H9 (cell line): ENCODE data around the gene AMBN. TPM values are rescaled to one million over a fixed set of nuclear protein-coding genes. Genes with fewer than 3 reads are reported as not detected.

Experiments
- DNase-seq: peaks from one replicate; pipeline ENCODE4 v3.0.0-alpha.2; 2017
- H2AFZ ChIP-seq: one replicate; pipeline ENCODE4 v1.6.1; 2013; ENCODE audit warnings: mild to moderate bottlenecking, low read length, control low read depth, moderate library complexity
- H2AK5ac ChIP-seq: 2 replicates; pipeline ENCODE4 v1.6.1; 2013; ENCODE audit warnings: low read length, control low read depth, mixed read lengths; ENCODE audit not compliant: insufficient read length
- H2BK120ac ChIP-seq: one replicate; pipeline ENCODE4 v1.6.1; 2013; ENCODE audit warnings: low read depth, mild to moderate bottlenecking, low read length, control low read depth, inconsistent platforms; ENCODE audit not compliant: poor library complexity, severe bottlenecking
- H2BK12ac ChIP-seq: 2 replicates; pipeline ENCODE4 v1.6.1; 2013; ENCODE audit warnings: low read length, control low read depth, mixed read lengths, low read depth; ENCODE audit not compliant: insufficient read length
- H2BK15ac ChIP-seq: 2 replicates; pipeline ENCODE4 v1.6.1; 2013; ENCODE audit warnings: low read depth, low read length, control low read depth
- H2BK20ac ChIP-seq: one replicate; pipeline ENCODE4 v1.6.1; 2013; ENCODE audit warnings: low read depth, mild to moderate bottlenecking, low read length, control low read depth, inconsistent platforms; ENCODE audit not compliant: poor library complexity, severe bottlenecking
- H2BK5ac ChIP-seq: 2 replicates; pipeline ENCODE4 v1.6.1; 2013; ENCODE audit warnings: low read length, control low read depth, mixed read lengths; ENCODE audit not compliant: insufficient read length
- H3K14ac ChIP-seq: 2 replicates; pipeline ENCODE4 v1.6.1; 2013; ENCODE audit warnings: low read length, control low read depth; ENCODE audit not compliant: insufficient read depth
- H3K18ac ChIP-seq: 2 replicates; pipeline ENCODE4 v1.6.1; 2013; ENCODE audit warnings: low read depth, mild to moderate bottlenecking, mixed read lengths, low read length, control low read depth; ENCODE audit not compliant: insufficient read length
- H3K23ac ChIP-seq: 2 replicates; pipeline ENCODE4 v1.6.1; 2013; ENCODE audit warnings: low read length, control low read depth, mixed read lengths, low read depth; ENCODE audit not compliant: insufficient read length
- H3K23me2 ChIP-seq: 2 replicates; pipeline ENCODE4 v1.6.1; 2013; ENCODE audit warnings: low read depth, mild to moderate bottlenecking, mixed read lengths, low read length, control low read depth; ENCODE audit not compliant: insufficient read length, poor library complexity, severe bottlenecking
- H3K27ac ChIP-seq: 2 replicates; pipeline ENCODE4 v1.5.1; 2013; ENCODE audit warnings: low read length, control low read depth, mixed read lengths, low read depth; ENCODE audit not compliant: insufficient read length
- H3K27me3 ChIP-seq: 2 replicates; pipeline ENCODE4 v1.6.1; 2013; ENCODE audit warnings: low read length, control low read depth, inconsistent platforms; ENCODE audit not compliant: insufficient read depth
- H3K4ac ChIP-seq: 2 replicates; pipeline ENCODE4 v1.6.1; 2013; ENCODE audit warnings: low read depth, mild to moderate bottlenecking, control low read depth, inconsistent platforms, low read length, moderate library complexity
- H3K4me1 ChIP-seq: 2 replicates; pipeline ENCODE4 v1.6.1; 2013; ENCODE audit warnings: low read length, control low read depth, inconsistent platforms; ENCODE audit not compliant: insufficient read depth
- H3K4me2 ChIP-seq: 2 replicates; pipeline ENCODE4 v1.6.1; 2013; ENCODE audit warnings: low read length, control low read depth, mixed read lengths; ENCODE audit not compliant: insufficient read length, insufficient read depth
- H3K56ac ChIP-seq: 2 replicates; pipeline ENCODE4 v1.6.1; 2013; ENCODE audit warnings: low read depth, mild to moderate bottlenecking, mixed read lengths, low read length, control low read depth; ENCODE audit not compliant: insufficient read length
- H3K79me1 ChIP-seq: 2 replicates; pipeline ENCODE4 v1.6.1; 2013; ENCODE audit warnings: low read depth, mild to moderate bottlenecking, moderate library complexity, low read length, control low read depth, inconsistent platforms; ENCODE audit not compliant: insufficient read depth, poor library complexity, severe bottlenecking
- H3K79me2 ChIP-seq: 2 replicates; pipeline ENCODE4 v1.6.1; 2013; ENCODE audit warnings: low read length, control low read depth, inconsistent platforms; ENCODE audit not compliant: insufficient read depth
- H3K9ac ChIP-seq: 2 replicates; pipeline ENCODE4 v1.6.1; 2013; ENCODE audit warnings: low read length, control low read depth, mixed read lengths; ENCODE audit not compliant: insufficient read length; ENCODE audit errors: extremely low read depth
- H3K9me3 ChIP-seq: one replicate; pipeline ENCODE4 v1.6.1; 2013; ENCODE audit warnings: low read depth, low read length, inconsistent platforms; ENCODE audit not compliant: control insufficient read depth
- H3T11ph ChIP-seq: one replicate; pipeline ENCODE4 v1.6.1; 2013; ENCODE audit warnings: mild to moderate bottlenecking, low read length, control low read depth, inconsistent platforms
- H4K20me1 ChIP-seq: one replicate; pipeline ENCODE4 v1.6.1; 2013; ENCODE audit not compliant: control insufficient read depth, insufficient read length, insufficient read depth
- H4K5ac ChIP-seq: 2 replicates; pipeline ENCODE4 v1.6.1; 2013; ENCODE audit warnings: low read depth, mild to moderate bottlenecking, mixed read lengths, low read length, control low read depth; ENCODE audit not compliant: insufficient read length
- H4K8ac ChIP-seq: replicated peaks from 2 replicates; pipeline ENCODE4 v1.6.1; 2013; ENCODE audit warnings: low read length, control low read depth, mixed read lengths, low read depth; ENCODE audit not compliant: insufficient read length
- H4K91ac ChIP-seq: 2 replicates; pipeline ENCODE4 v1.6.1; 2013; ENCODE audit warnings: low read depth, mild to moderate bottlenecking, moderate library complexity, mixed read lengths, low read length, control low read depth; ENCODE audit not compliant: insufficient read length
- H3K27ac Mint-ChIP-seq, 3 experiments: 2 replicates in 2 of 3; 3 replicates in 1 of 3; pipeline ENCODE4 v1.8.0; 2020 to 2021; ENCODE audit warnings: mixed read lengths in 3 of 3, mild to moderate bottlenecking in 1 of 3, moderate library complexity in 1 of 3
- H3K27me3 Mint-ChIP-seq: 2 replicates; pipeline ENCODE4 v1.8.0; 2021; ENCODE audit warnings: low read depth, mild to moderate bottlenecking, moderate library complexity, mixed read lengths
- H3K36me3 Mint-ChIP-seq, 3 experiments: 2 replicates in 2 of 3; 3 replicates in 1 of 3; pipeline ENCODE4 v1.8.0; 2020 to 2021; ENCODE audit warnings: low read depth in 3 of 3, mixed read lengths in 3 of 3; ENCODE audit not compliant: insufficient read depth in 1 of 3
- H3K4me1 Mint-ChIP-seq, 2 experiments: 2 replicates each; pipeline ENCODE4 v1.8.0; 2020; ENCODE audit warnings: mixed read lengths in 2 of 2
- H3K4me3 Mint-ChIP-seq, 2 experiments: 2 replicates in 1 of 2; 3 replicates in 1 of 2; pipeline ENCODE4 v1.8.0; 2020 to 2021; ENCODE audit warnings: mild to moderate bottlenecking in 2 of 2, mixed read lengths in 2 of 2, moderate library complexity in 1 of 2
- H3K9me3 Mint-ChIP-seq, 2 experiments: 2 replicates in 1 of 2; 3 replicates in 1 of 2; pipeline ENCODE4 v1.8.0; 2020; ENCODE audit warnings: mild to moderate bottlenecking in 2 of 2, mixed read lengths in 2 of 2, moderate library complexity in 1 of 2
- CTCF ChIP-seq: fragments of 200-600 bp; sonication (generic); conservative IDR thresholded peaks from 3 replicates; pipeline ENCODE4 v1.8.0; 2021; ENCODE audit warnings: antibody characterized with exemption, mild to moderate bottlenecking
- WGBS: extraction: QIAGEN DNeasy Blood & Tissue Kit; methylation state at CpG from one replicate; pipeline ENCODE4 v1.1.7; 2013; ENCODE audit warnings: missing lambda C conversion rate, low lambda C conversion rate, mixed read lengths; ENCODE audit not compliant: insufficient read length; ENCODE audit errors: extremely low coverage; 5-methylcytosine and 5-hydroxymethylcytosine counted together
- total RNA-seq: library from RNA; stranded (reverse); gene quantifications from 2 replicates; pipeline ENCODE4 v1.2.1, GENCODE V29; 2021

AMBN gene
- total RNA-seq, 1 experiment from 2014 or later: not detected

- Histone ChIP-seq H2AK5ac (no peak overlapping the region), H4K8ac (no peak overlapping the region), H3K56ac (no peak overlapping the region), H3K4me2 (no peak overlapping the region), H2BK12ac (no peak overlapping the region), H4K91ac (no peak overlapping the region), H2BK15ac (no peak overlapping the region), H3T11ph (no peak overlapping the region), H3K14ac (no peak overlapping the region), H3K23ac (no peak overlapping the region), H4K20me1 (no peaks in the 10 kb centered on the region), H3K18ac (no peak overlapping the region), H3K27ac (no peak overlapping the region), H3K4me1 (no peaks in the 10 kb centered on the region), H3K23me2 (no peaks in the 10 kb centered on the region), H3K9me3 (no peaks in the 10 kb centered on the region), H2BK5ac (no peak overlapping the region), H3K27me3 (no peaks in the 10 kb centered on the region), H2BK120ac (no peak overlapping the region), H4K5ac (no peak overlapping the region), H3K9ac (no peak overlapping the region), H2AFZ (no peak overlapping the region), H2BK20ac (no peak overlapping the region), H3K4ac (no peak overlapping the region), H3K79me1 (no peaks in the 10 kb centered on the region), H3K79me2 (no peaks in the 10 kb centered on the region)
- no peaks in the 10 kb centered on the region for H3K36me3 Mint-ChIP-seq
- H3K27ac Mint-ChIP-seq: no peak overlapping the region
- no peak overlapping the region for H3K4me3 Mint-ChIP-seq
- no peaks in the 10 kb centered on the region; a peak in 1 of 5 replicates for H3K9me3 Mint-ChIP-seq
- TF ChIP-seq CTCF: no peak
- H3K27me3 Mint-ChIP-seq: no peaks in the 10 kb centered on the region
- H3K4me1 Mint-ChIP-seq: peaks cover 0 to 4% of the 10 kb centered on the region in 2 experiments; a peak in 1 of 4 replicates
- no CpG with 5 or more reads among the region's 3 CpGs for WGBS
- no peak for DNase-seq
Measured at GRCh38 chr4:70607334-70607853, 15.3 kb downstream of the AMBN start.
